Keratinocyte (primary cell): Measurements from ENCODE around the gene RRP36.

Experiments
- EZH2 ChIP-seq: IDR thresholded peaks from one replicate; pipeline ENCODE4 v1.6.1; 2012; ENCODE audit warnings: inconsistent platforms, mild to moderate bottlenecking, low read length, moderate library complexity
- TF ChIP-seq, protein P1 (sequence below), 3 experiments: IDR thresholded peaks in 1 of 3; conservative IDR thresholded peaks in 1 of 3; optimal IDR thresholded peaks in 1 of 3; 2 replicates in 2 of 3; 3 replicates in 1 of 3; pipeline versions ENCODE3 to v1.5.1; 2011; ENCODE audit warnings: low read length in 3 of 3, mild to moderate bottlenecking in 3 of 3, moderate library complexity in 2 of 3, control low read depth in 1 of 3, inconsistent platforms in 1 of 3; ENCODE audit not compliant: insufficient read depth in 2 of 3; ENCODE audit errors: extremely low read depth in 1 of 3

DNA sequence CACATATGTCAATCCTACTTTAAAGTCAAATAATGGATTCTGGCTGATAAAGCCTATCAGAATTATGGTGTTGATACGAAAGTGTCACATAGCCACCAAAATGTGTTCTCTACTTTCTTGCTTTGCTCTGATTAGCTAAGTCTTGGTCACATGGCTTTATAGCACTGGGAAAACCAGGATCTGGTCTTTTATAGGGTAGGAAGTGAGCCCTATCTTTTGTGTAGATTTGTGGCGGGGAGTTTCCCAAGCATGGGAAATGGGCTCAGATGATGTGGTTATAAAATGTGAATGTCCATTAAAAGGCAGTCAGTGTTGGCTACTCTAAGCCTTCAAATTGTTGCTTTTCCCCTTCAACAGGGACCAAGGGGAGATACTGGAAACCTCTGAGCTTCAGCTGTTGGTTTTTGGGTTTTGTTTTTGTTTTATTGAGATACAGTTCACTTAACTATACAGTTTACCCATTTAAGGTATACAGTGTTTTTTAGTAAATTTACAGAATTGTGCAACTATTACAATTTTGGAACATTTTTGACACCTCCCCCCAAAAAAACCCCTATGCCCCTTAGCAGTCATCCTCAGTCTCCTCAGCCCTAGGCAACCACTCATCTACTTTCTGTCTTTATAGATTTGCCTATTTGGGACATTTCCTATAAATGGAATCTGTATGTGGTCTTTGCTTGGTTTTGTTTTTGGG, 12.2 kb downstream of the RRP36 start:
- TF ChIP-seq, protein P1, sequence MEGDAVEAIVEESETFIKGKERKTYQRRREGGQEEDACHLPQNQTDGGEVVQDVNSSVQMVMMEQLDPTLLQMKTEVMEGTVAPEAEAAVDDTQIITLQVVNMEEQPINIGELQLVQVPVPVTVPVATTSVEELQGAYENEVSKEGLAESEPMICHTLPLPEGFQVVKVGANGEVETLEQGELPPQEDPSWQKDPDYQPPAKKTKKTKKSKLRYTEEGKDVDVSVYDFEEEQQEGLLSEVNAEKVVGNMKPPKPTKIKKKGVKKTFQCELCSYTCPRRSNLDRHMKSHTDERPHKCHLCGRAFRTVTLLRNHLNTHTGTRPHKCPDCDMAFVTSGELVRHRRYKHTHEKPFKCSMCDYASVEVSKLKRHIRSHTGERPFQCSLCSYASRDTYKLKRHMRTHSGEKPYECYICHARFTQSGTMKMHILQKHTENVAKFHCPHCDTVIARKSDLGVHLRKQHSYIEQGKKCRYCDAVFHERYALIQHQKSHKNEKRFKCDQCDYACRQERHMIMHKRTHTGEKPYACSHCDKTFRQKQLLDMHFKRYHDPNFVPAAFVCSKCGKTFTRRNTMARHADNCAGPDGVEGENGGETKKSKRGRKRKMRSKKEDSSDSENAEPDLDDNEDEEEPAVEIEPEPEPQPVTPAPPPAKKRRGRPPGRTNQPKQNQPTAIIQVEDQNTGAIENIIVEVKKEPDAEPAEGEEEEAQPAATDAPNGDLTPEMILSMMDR (optimal IDR thresholded peaks at IDR 0.05 in 1 of 3, IDR thresholded peaks at IDR 0.05 in 1 of 3, conservative IDR thresholded peaks at IDR 0.05 in 1 of 3; ENCODE audit: extremely low read depth in 1 of 3, insufficient read depth in 2 of 3, low read length in 3 of 3): no peak
- no peak for TF ChIP-seq EZH2
